B cell (primary cell): Measurements from ENCODE around the gene RCC2. TPM values are rescaled to one million over a fixed set of nuclear protein-coding genes. Genes with fewer than 3 reads are reported as not detected.

Source experiments
- ATAC-seq: fragments of 200-7000 bp; cut with Tn5 transposase; one replicate; pipeline ENCODE4 v1.10.0; 2021; ENCODE audit warnings: low read depth, mild to moderate bottlenecking, moderate number of reproducible peaks, moderate library complexity
- CTCF ChIA-PET: fragments of 350-600 bp; sonication (Branson Sonifier 250); formaldehyde crosslinking; loops from one replicate; lab custom pipeline; 2021; ENCODE audit warnings: antibody characterized with exemption, inconsistent platforms; lab: Charles Lee
- POLR2A ChIA-PET: fragments of 350-600 bp; sonication (Branson Sonifier 250); formaldehyde crosslinking; loops from one replicate; lab custom pipeline; 2021; ENCODE audit warnings: antibody characterized with exemption; lab: Charles Lee
- DNase-seq: peaks from one replicate; pipeline ENCODE4 v3.0.0; 2013
- H2AFZ ChIP-seq: 2 replicates; pipeline ENCODE4 v1.6.1; 2012; ENCODE audit warnings: mild to moderate bottlenecking, low read depth, low read length; ENCODE audit not compliant: insufficient read depth, poor library complexity, severe bottlenecking
- H3K27ac ChIP-seq, 2 donors: 1 replicate in 1 of 2; 2 replicates in 1 of 2; pipeline ENCODE4 v1.5.1; 2012 to 2013; ENCODE audit warnings: low read length in 2 of 2, mild to moderate bottlenecking in 2 of 2, moderate library complexity in 1 of 2
- H3K27me3 ChIP-seq, 4 experiments: fragments of 200-600 bp in 1 of 4; sonication (generic) in 1 of 4; replicated peaks in 1 of 4; 1 replicate in 2 of 4; 2 replicates in 2 of 4; pipeline versions ENCODE4 v1.6.1 to v1.7.0; 2013 to 2016; ENCODE audit warnings: low read length in 3 of 4, mild to moderate bottlenecking in 2 of 4, mixed read lengths in 1 of 4, moderate library complexity in 1 of 4; ENCODE audit not compliant: insufficient read depth in 4 of 4, control insufficient read depth in 3 of 4; ENCODE audit errors: control extremely low read depth in 1 of 4
- H3K36me3 ChIP-seq, 2 experiments: replicated peaks in 1 of 2; 1 replicate in 1 of 2; 2 replicates in 1 of 2; pipeline versions ENCODE4 v1.6.1 to v1.7.1; 2013; ENCODE audit warnings: low read length in 1 of 2; ENCODE audit not compliant: insufficient read depth in 2 of 2, control insufficient read depth in 1 of 2; ENCODE audit errors: control extremely low read depth in 1 of 2, extremely low read depth in 1 of 2
- H3K4me1 ChIP-seq, 2 donors: fragments of 200-600 bp in 1 of 2; sonication (generic) in 1 of 2; 1 replicate in 1 of 2; 2 replicates in 1 of 2; pipeline versions ENCODE4 v1.5.1 to v1.6.1; 2013 to 2017; ENCODE audit warnings: low read length in 2 of 2; ENCODE audit not compliant: control insufficient read depth in 2 of 2, insufficient read depth in 2 of 2
- H3K4me2 ChIP-seq: replicated peaks from 2 replicates; pipeline ENCODE3; 2012; ENCODE audit warnings: mild to moderate bottlenecking, low read depth, low read length; ENCODE audit not compliant: poor library complexity, severe bottlenecking
- H3K4me3 ChIP-seq, 5 experiments: fragments of 200-600 bp in 1 of 5; sonication (generic) in 1 of 5; 1 replicate in 3 of 5; 2 replicates in 2 of 5; pipeline versions ENCODE4 v1.5.1 to v1.7.0; 2011 to 2016; ENCODE audit warnings: low read length in 4 of 5, mild to moderate bottlenecking in 4 of 5, low read depth in 2 of 5, control low read depth in 1 of 5, moderate library complexity in 1 of 5; ENCODE audit not compliant: insufficient read depth in 1 of 5; ENCODE audit errors: control extremely low read depth in 1 of 5, extremely low read depth in 1 of 5
- H3K79me2 ChIP-seq: fragments of 200-600 bp; sonication (generic); one replicate; pipeline ENCODE4 v1.6.0; 2016; ENCODE audit warnings: low read length; ENCODE audit not compliant: control insufficient read depth, insufficient read depth
- H3K9ac ChIP-seq: fragments of 200-600 bp; sonication (generic); 2 replicates; pipeline ENCODE4 v1.6.1; 2017; ENCODE audit warnings: mild to moderate bottlenecking, low read length, moderate library complexity
- H3K9me3 ChIP-seq, 3 donors: one replicate each; pipeline versions ENCODE4 v1.6.1 to v1.7.1; 2013; ENCODE audit warnings: low read length in 2 of 3; ENCODE audit not compliant: control insufficient read depth in 2 of 3, insufficient read depth in 1 of 3; ENCODE audit errors: control extremely low read depth in 1 of 3
- H4K20me1 ChIP-seq: 2 replicates; pipeline ENCODE4 v1.6.0; 2012; ENCODE audit warnings: mild to moderate bottlenecking, low read length; ENCODE audit not compliant: insufficient read depth, control insufficient read depth, poor library complexity, severe bottlenecking
- H3K27ac Mint-ChIP-seq: one replicate; pipeline ENCODE4 v1.8.0; 2021; ENCODE audit warnings: mixed read lengths
- H3K27me3 Mint-ChIP-seq: one replicate; pipeline ENCODE4 v1.8.0; 2021; ENCODE audit warnings: mixed read lengths
- H3K4me1 Mint-ChIP-seq: one replicate; pipeline ENCODE4 v1.8.0; 2021; ENCODE audit warnings: mixed read lengths
- H3K4me3 Mint-ChIP-seq: one replicate; pipeline ENCODE4 v1.8.0; 2021; ENCODE audit warnings: mixed read lengths
- H3K9me3 Mint-ChIP-seq: one replicate; pipeline ENCODE4 v1.8.0; 2022; ENCODE audit warnings: mixed read lengths; ENCODE audit not compliant: insufficient read depth
- CTCF ChIP-seq: fragments of 200-600 bp; IDR thresholded peaks from one replicate; pipeline ENCODE4 v1.8.0; 2022; ENCODE audit warnings: antibody characterized with exemption, mild to moderate bottlenecking
- EZH2 ChIP-seq: IDR thresholded peaks from 2 replicates; pipeline ENCODE4 v1.6.1; 2012; ENCODE audit warnings: borderline replicate concordance, low read depth, mild to moderate bottlenecking, moderate library complexity, low read length; ENCODE audit not compliant: insufficient read depth, poor library complexity, severe bottlenecking
- WGBS: methylation state at CpG from one replicate; pipeline ENCODE4 v1.1.5; 2013; ENCODE audit warnings: missing lambda C conversion rate; ENCODE audit not compliant: insufficient coverage; 5-methylcytosine and 5-hydroxymethylcytosine counted together
- intact Hi-C: fragments of 100-400 bp; cut with micrococcal nuclease; formaldehyde crosslinking; loops from one replicate; pipeline ENCODE4 v1.10.0; 2022
- polyA plus RNA-seq: library from polyadenylated mRNA; depleted of rRNA; stranded (reverse); fragments of >200 nt; gene quantifications from 2 replicates; pipeline ENCODE4 v1.2.3, GENCODE V29; 2012
- total RNA-seq, 2 donors: library from RNA; stranded (reverse); fragments of 120-200 nt in 1 of 2; gene quantifications; 1 replicate in 1 of 2; 2 replicates in 1 of 2; pipeline versions ENCODE4 v1.2.3 to v1.2.4, GENCODE V29; 2013 to 2022

The RCC2 gene
- total and polyA plus RNA-seq, 2 donors (not counting 1 experiment from before 2014, with no cell fraction given): 48.9 to 76.9 TPM

GRCh38 chr1:17369466-17369865 lies 70.0 kb downstream of the RCC2 start:
- intact Hi-C loops: no loop called here
- CTCF ChIA-PET: no interaction called here
- no peak overlapping the region for H3K4me2 ChIP-seq
- ATAC-seq (no peak), DNase-seq (no peak)
- no peak overlapping the region for H3K27ac Mint-ChIP-seq
- 87% methylated on average over 8 of the region's 9 CpGs for WGBS
- H3K4me3 Mint-ChIP-seq: no peak overlapping the region
- peaks cover 6% of the 10 kb centered on the region for H3K27me3 Mint-ChIP-seq
- H3K9me3 Mint-ChIP-seq: no peaks in the 10 kb centered on the region
- H3K9me3 ChIP-seq: no peaks in the 10 kb centered on the region
- H3K36me3 ChIP-seq: no peaks in the 10 kb centered on the region
- TF ChIP-seq EZH2: no peak
- no peak for TF ChIP-seq CTCF
- no peaks in the 10 kb centered on the region for H4K20me1 ChIP-seq
- H3K4me1 ChIP-seq: no peaks in the 10 kb centered on the region
- H3K9ac ChIP-seq: no peak overlapping the region
- H2AFZ ChIP-seq: no peak overlapping the region
- no peak overlapping the region for H3K4me3 ChIP-seq
- no peaks in the 10 kb centered on the region for H3K27me3 ChIP-seq
- no peaks in the 10 kb centered on the region for H3K79me2 ChIP-seq
- no peaks in the 10 kb centered on the region for H3K4me1 Mint-ChIP-seq
- H3K27ac ChIP-seq: no peak overlapping the region
- POLR2A ChIA-PET: no interaction called here

GRCh38 chr1:17365293-17365692 lies 74.2 kb downstream of the RCC2 start:
- peaks cover 9% of the 10 kb centered on the region for H3K27me3 Mint-ChIP-seq
- WGBS: 7% methylated on average over 3 of the region's 3 CpGs
- intact Hi-C loops: no loop called here
- no peaks in the 10 kb centered on the region for H3K4me1 Mint-ChIP-seq
- H3K27ac Mint-ChIP-seq: no peak overlapping the region
- POLR2A ChIA-PET: no interaction called here
- ATAC-seq (no peak), DNase-seq (no peak)
- Histone ChIP-seq H3K79me2 (no peaks in the 10 kb centered on the region), H3K4me3 (no peak overlapping the region), H3K27me3 (no peaks in the 10 kb centered on the region), H3K27ac (no peak overlapping the region), H2AFZ (no peak overlapping the region), H3K36me3 (no peaks in the 10 kb centered on the region), H3K4me1 (no peaks in the 10 kb centered on the region), H4K20me1 (no peaks in the 10 kb centered on the region), H3K9me3 (no peaks in the 10 kb centered on the region), H3K4me2 (no peak overlapping the region), H3K9ac (no peak overlapping the region)
- CTCF ChIA-PET: no interaction called here
- no peaks in the 10 kb centered on the region for H3K9me3 Mint-ChIP-seq
- no peak for TF ChIP-seq CTCF
- no peak for TF ChIP-seq EZH2
- no peak overlapping the region for H3K4me3 Mint-ChIP-seq
